ENCODE measurements around the gene EPAS1. TPM values are rescaled to one million over a fixed set of nuclear protein-coding genes. Genes with fewer than 3 reads are reported as not detected.

Gene EPAS1
- total RNA-seq, 4 donors from 2014 or later = 126 to 249 (median 148) TPM

DNA sequence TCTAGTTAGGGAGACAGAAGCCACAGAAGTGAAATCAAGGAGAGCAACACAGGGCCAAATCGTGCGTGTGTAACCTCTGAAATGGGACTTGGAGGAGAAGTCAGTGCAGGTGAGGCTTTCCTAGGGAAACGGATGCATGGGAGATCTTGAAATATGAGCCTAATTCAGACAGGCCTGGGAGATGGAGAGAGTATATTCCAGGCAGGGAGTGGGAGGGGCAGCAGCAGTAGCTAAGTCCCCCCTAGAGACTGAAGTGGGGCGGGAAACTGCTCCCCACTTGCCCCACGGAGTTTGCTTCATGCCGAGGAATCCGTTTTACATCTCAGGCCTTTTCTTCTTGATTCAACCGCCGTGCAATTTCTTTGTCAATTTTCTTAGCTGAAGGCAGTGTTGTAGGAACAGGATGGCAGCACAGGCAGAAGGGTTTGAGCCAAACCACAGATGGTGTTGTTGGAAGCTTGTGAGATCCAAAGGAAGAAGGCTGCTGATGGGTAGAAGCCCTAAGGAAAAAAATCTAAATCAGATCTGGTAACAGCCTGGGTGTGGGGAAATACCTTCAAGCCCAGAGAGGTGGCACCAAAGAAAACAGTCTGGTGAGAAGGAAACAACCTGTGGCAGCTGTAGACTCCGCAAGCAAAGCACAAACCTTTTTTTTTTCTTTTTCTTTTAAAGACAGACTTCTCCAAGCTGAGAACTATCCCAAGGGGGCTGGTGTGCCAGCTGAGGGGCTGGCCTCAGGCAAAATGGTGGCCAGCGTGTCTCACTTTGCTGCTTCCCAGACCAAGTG lies 40.2 kb downstream of the EPAS1 start:
- no peak overlapping the region for H3K4me3 ChIP-seq (ENCODE audit: low read depth, poor library complexity, severe bottlenecking)
- DNase-seq (ENCODE audit: low spot score in 2 of 2) = no peak
- intact Hi-C loops (cut with DNase I; ENCODE audit: low total_unique reads) = no loop called here
- 31 to 47% methylated on average over 11 of the region's 11 CpGs for WGBS, 2 donors
- TF ChIP-seq POLR2A (IDR thresholded peaks at IDR 0.05) = no peak
- TF ChIP-seq, protein P1, sequence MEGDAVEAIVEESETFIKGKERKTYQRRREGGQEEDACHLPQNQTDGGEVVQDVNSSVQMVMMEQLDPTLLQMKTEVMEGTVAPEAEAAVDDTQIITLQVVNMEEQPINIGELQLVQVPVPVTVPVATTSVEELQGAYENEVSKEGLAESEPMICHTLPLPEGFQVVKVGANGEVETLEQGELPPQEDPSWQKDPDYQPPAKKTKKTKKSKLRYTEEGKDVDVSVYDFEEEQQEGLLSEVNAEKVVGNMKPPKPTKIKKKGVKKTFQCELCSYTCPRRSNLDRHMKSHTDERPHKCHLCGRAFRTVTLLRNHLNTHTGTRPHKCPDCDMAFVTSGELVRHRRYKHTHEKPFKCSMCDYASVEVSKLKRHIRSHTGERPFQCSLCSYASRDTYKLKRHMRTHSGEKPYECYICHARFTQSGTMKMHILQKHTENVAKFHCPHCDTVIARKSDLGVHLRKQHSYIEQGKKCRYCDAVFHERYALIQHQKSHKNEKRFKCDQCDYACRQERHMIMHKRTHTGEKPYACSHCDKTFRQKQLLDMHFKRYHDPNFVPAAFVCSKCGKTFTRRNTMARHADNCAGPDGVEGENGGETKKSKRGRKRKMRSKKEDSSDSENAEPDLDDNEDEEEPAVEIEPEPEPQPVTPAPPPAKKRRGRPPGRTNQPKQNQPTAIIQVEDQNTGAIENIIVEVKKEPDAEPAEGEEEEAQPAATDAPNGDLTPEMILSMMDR (IDR thresholded peaks at IDR 0.05) = no peak

DNA sequence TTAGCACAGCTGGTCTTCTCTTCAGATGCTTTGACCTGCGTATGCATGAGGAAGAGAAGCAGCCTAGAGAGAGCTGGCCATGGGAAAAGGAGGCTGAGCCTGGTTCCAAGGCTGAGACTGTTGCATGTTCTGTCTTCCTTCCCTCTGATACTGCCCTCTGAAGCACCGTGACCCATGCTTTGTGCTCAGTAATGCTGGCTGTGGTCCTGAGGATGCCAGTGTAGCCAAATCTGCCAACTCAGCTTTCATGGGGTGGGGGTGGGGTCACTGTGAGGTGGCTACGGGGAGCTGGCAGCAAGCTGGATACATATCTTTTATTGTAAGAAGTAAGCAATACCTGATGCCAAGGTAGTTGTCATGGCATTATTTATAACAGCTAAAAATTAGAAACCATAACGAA lies 41.5 kb downstream of the EPAS1 start:
- 45 to 49% methylated on average over 4 of the region's 4 CpGs for WGBS, 2 donors
- TF ChIP-seq, protein P1 (IDR thresholded peaks at IDR 0.05) = no peak
- no peak for TF ChIP-seq POLR2A (IDR thresholded peaks at IDR 0.05)
- intact Hi-C loops (cut with DNase I; ENCODE audit: low total_unique reads) = no loop called here
- DNase-seq (ENCODE audit: low spot score in 2 of 2) = no peak
- H3K4me3 ChIP-seq (ENCODE audit: low read depth, poor library complexity, severe bottlenecking) = no peak overlapping the region

DNA sequence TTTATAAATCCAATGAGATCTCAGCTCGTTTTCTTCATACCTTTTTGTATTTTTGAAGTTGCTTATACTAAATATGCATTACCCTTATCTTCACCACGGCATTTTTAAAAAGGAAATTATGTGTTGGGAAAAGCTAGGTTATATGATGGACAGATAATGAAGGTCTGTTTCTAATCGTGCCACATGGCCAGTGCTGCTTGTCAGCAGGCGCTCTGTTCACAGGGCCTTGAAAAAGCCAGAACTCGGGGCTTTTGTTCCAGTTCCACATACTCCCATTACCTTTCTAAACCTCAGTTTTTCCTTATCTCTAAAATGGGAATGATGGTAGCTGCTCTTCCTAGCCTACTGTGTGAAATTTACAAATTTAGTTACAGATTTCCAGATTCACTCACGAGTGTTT lies 42.0 kb downstream of the EPAS1 start:
- intact Hi-C loops (cut with DNase I; ENCODE audit: low total_unique reads) = no loop called here
- H3K4me3 ChIP-seq (ENCODE audit: low read depth, poor library complexity, severe bottlenecking) = no peak overlapping the region
- 67 to 73% methylated on average over 6 of the region's 6 CpGs for WGBS, 2 donors
- DNase-seq (ENCODE audit: low spot score in 2 of 2) = no peak
- TF ChIP-seq, protein P1 (IDR thresholded peaks at IDR 0.05) = no peak

DNA sequence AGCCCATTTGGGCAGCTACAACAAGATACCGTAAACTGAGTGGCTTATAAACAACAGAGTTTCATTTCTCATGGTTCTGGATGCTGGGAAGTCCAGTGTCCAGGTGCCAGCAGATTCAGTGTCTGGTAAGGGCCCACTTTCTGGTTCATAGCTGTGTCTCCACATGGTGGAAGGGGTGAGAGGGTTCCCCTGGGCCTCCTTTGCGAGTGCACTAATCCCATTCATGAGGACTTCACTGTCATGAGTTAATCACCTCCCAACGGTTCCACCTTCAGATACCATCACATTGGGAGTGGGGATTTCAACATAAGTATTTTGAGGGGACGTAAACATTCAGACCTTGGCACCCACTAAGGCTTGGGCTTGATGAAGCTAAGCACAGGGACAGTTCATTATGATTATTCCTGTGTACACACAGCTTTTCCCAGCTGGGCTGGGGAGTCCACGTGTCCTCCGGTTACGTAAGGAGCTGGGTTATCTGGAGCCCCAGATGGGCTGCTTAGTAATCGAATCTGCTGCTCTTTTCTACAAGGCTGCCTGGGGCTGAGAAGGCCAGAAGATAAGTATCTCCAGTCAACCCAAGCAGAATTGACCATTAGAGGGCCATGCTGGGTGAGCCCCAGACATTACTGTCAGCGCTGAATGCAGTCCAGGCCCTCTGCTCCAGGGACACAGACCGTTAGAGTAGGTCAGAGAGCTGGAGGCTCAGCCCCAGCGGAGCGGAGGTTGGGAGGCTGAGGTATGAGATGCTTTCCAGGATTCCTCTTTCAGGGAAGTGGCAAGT lies 42.7 kb downstream of the EPAS1 start:
- 77 to 85% methylated on average over 12 of the region's 12 CpGs for WGBS, 2 donors
- H3K4me3 ChIP-seq (ENCODE audit: low read depth, poor library complexity, severe bottlenecking) = no peak overlapping the region
- intact Hi-C loops (cut with DNase I; ENCODE audit: low total_unique reads) = no loop called here

DNA sequence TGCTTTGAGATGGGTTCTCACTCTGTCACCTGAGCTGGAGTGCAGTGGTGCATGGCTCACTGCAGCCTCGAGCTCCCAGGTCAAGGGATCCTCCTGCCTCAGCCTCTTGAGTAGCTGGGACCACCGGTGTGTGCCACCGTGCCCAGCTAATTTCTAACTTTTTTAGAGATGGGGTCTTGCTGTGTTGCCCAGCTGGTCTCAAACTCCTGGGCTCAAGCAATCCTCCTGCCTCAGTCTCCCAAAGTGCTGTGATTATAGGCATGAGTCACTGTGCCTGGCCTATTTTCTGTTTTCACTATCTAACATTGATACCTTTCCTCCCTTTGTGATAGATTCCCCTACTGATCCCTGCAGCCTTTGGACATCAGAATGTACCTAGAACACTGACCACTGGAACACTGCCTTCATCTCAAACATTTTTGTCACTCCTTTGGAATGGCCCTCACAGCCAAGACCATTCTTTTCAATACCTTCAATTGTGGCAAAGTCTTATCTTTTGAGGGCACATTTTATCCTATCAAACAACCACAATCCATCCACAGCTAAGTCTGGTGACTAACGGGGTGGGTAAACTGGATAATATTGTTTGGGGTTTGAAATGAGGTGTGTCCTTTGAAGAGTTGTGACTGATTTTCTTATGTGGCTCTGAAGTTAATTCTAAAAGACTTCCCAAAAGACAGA lies 43.7 kb downstream of the EPAS1 start:
- intact Hi-C loops (cut with DNase I; ENCODE audit: low total_unique reads) = no loop called here
- WGBS, 2 donors = 94% methylated on average over 4 of the region's 4 CpGs
- no peak for TF ChIP-seq POLR2A (IDR thresholded peaks at IDR 0.05)
- TF ChIP-seq, protein P1 (IDR thresholded peaks at IDR 0.05) = no peak
- H3K4me3 ChIP-seq (ENCODE audit: low read depth, poor library complexity, severe bottlenecking) = no peak overlapping the region
- DNase-seq (ENCODE audit: low spot score in 2 of 2) = no peak

More for the DNA sequence above, 42.7 kb downstream of the EPAS1 start:
- no peak for DNase-seq (ENCODE audit: low spot score in 2 of 2)
- TF ChIP-seq, protein P1 (IDR thresholded peaks at IDR 0.05) = no peak
- no peak for TF ChIP-seq POLR2A (IDR thresholded peaks at IDR 0.05)
